DMS79 (cell line): Measurements from ENCODE around the gene YARS1.
A peak's percentile ranks its signal among the peaks of the same experiment; 100 is the strongest.
"Not testable (repeated sequence)": the region's sequence is repeated elsewhere in the genome, so short reads cannot be mapped to it uniquely, and the experiment has no call there.

Experiments used
- DNase-seq: peaks from one replicate; lab custom pipeline; 2025; lab: John Stamatoyannopoulos, UW

YARS1 gene

DNA sequence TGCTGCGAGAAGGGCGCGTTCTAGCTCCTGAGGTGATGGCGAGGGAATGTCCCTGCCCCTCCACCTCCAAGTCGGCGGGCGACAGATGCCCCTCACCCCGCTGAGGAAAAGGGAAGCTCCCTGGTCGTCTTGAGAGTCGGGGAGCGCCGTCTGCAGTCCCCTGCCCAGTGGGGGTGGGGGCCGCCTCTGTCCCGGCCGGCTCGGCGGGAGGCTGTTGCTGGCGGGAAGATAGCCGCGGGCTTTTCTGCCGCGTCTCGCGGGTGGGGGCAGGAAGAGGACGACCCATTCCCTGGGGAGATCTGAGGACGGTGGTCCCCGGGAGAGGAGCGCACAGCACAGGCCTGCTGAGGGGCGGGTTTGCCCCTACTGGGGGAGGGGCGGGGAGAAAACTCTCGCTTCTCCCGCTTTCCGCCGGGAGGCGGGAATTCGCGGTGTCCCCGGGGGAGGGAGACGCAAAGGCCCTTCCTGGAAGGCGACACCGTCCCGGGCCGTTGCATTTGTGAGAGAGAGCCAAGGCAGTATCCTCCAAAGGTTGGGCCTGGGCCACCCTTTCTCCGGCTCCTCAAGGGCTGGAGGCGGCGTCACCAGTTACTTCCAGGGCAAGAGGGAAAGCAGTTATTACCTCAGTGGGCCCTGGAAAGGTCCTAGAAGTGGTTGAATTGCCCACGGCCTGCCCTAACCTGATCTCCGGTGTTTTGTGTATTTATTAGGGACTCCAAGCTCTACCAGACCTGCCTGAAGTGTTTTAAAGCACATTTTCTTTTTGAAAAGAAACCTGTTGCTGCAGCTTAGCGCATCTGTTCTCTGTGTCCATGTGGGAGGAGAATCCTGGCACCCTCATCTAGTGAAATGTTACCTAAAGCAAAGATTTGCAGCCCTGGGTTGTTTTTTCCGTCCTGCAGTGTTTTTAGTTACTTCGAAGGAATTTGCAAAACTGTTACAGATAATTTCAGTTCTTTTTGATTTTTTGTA is 943 bp upstream of the YARS1 start:
- peak; percentile 92 for DNase-seq

DNA sequence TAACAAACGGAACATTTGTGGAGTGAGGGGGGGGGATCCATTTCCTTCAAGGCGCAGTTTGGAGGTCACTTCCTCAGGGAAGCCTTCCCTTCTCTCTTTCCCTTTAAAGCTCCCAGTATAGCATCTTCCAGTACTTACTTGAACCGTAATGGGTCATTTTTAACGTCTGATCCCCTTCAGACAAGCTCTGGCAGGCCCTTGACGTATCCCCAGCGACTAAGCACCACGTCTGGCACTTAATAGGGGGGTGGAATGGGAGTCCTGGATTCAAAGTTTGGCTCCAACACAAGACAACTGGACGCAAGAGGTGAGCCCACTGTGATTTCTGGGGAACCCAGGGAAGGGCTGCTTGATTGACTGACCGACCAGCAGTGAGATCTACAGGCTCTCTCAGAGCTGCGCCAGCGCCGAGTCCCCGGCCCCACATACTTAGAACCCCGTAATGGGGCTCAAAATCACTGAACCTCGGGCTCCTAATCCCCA is 441 bp downstream of the YARS1 start:
- peak; percentile 29 for DNase-seq

DNA sequence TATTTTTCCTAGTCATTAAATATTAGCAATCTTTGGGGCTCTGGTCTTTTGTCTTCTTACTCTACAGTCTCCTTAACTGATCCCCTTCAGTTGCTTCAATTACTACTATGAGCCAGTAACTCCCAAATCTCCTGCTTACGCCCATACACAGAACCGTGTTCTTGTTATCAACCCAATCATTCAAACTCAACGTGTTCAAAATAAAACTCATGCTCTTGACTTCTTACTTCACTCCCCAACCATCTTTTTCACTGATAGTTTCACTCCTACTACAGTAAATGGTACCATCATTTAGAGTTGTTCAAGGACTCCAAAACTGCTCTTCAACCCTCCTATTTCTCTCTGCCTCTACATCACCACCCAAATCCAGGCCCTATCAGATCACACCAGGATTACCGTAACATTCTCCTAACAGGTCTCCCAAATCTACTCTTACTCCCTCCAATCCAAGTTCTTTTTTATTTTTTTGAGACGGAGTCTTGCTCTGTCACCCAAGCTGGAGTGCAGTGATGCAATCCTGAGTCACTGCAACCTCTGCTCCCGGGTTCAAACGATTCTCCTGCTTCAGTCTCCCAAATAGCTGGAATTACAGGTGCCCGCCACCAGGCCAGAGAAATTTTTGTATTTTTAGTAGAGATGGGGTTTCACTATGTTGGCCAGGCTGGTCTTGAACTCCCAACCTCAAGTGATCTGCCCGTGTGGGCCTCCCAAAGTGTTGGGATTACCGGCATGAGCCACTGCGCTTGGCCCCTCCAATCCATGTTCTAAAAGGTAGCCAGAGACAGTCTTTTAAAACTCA is 3.0 kb downstream of the YARS1 start:
- DNase-seq, result no peak

DNA sequence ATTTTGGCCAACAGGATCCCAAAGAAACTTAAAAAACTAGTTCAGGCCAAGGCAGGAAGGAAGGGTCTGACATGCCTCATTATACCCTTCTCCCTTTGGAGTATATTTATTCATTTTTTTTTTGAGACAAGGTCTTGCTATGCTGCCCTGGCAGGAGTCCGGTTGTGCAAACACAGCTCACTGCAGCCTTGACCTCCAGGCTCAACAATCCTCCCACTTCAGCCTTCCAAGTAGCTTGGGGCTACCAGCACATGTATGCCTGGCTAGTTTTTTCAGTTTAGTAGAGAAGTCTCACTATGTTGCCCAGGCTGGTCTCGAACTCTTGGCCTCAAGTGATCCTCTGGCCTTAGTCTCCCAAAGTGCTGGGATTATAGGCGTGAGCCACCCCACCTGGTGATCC is 5.2 kb downstream of the YARS1 start:
- DNase-seq, result no peak

DNA sequence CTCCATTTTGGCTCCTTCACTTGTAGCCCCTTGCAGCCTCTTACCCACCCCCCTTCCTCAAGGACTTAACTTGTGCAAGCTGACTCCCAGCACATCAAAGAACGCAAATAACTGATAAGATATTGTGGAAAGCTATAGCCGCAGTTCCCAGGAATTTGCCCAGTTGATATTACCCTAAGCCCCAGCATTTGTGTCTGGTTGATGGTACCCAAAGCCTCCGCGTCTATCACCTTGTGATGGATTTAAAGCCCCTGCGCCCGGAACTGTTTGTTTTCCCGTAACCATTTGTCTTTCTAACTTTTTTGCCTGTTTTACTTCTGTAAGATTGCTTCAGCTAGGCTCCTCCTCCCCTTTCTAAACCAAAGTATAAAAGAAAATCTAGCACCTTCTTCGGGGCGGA is 5.9 kb downstream of the YARS1 start:
- DNase-seq, result no peak

DNA sequence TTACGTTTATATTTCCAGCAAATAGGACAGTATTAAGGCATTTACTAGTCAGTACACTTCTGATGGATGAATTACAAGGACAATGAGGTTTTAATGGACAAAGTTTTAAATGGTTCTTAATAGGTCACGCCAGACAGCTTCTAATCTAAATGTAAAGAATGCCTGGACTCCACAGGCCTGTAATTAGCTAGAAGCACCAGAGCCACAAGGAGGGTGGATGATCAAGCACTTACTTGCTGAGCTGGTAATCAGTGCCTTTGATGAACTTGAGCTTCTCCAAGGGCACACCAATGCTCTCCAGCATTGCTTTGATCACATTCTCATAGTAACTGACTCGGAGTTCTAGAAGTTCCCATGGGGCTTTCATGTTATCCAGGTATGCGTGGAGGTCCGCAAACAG is 6.8 kb downstream of the YARS1 start:
- DNase-seq, result no peak

DNA sequence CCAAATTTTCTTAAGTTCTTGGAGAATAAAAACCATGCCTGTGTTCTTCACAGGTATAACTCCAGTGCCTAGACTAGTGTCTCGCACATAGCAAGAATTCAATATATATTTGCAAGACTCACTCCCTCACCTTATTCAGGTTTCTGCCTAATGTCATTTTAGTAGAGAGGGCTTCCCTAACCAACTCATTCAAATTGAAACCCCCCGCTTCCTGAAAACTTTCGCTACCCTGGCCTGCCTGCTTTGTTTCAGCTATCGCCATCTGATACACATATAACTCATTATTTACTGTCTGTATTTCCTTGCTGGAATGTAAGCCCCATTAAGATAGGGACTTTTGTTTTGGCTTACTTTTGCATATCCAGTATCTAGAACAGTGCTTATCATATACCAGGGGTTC is 8.6 kb downstream of the YARS1 start:
- DNase-seq, result no peak

DNA sequence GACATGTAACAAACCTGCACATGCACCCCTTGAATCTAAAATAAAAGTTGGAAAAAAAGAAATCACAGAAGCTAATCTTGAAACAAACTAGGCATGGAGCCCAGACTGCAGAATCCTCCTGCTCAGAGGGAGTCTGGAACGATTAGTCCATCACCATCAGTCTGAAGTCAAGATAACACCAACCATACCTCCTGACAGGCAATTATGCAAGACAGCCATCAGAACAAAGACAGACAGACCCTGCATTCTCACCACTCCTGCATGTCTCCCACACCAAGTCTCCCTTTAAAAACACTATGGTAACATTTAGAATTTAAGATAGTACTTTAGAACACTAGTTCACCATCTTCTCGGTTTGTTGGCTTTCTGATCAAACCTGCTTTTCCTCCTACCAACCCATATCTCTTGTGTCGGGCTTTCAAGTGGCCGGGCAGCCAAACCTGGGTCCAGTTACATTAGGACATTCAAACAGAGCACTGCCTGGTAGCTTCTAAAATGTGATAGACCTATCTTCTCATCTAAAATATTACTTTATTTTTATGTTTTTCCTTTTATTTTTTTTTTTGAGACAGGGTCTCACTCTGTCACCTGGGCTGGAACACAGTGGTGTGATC is 10.1 kb downstream of the YARS1 start:
- no peak for DNase-seq

DNA sequence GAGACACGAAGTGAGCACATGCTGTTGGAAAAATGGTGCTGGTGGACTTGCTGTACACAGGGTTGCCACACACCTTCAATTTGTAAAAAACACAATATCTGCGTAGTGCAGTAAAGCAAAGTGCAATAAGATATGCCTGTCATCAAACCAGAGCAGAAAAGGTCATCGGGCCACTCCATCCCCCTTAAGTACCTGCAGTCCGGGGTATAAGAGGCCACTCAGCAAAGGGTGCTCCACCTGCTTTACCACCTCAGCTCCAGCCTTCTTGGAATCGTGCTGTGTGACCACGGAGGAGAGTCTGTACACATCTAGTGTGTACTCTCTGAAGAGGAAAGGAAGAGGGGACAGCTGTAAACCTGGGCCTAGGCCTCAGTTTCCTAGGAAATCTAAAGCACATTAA is 10.9 kb downstream of the YARS1 start:
- DNase-seq, result peak; percentile 80

DNA sequence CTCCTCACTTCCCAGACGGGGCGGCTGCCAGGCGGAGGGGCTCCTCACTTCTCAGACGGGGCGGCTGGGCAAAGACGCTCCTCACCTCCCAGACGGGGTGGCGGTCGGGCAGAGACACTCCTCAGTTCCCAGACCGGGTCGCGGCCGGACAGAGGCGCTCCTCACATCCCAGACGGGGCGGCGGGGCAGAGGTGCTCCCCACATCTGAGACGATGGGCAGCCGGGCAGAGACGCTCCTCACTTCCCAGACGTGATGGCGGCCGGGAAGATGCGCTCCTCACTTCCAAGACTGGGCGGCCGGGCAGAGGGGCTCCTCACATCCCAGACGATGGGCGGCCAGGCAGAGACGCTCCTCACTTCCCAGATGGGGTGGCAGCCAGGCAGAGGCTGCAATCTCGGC is 12.7 kb downstream of the YARS1 start:
- not testable (repeated sequence) for DNase-seq

DNA sequence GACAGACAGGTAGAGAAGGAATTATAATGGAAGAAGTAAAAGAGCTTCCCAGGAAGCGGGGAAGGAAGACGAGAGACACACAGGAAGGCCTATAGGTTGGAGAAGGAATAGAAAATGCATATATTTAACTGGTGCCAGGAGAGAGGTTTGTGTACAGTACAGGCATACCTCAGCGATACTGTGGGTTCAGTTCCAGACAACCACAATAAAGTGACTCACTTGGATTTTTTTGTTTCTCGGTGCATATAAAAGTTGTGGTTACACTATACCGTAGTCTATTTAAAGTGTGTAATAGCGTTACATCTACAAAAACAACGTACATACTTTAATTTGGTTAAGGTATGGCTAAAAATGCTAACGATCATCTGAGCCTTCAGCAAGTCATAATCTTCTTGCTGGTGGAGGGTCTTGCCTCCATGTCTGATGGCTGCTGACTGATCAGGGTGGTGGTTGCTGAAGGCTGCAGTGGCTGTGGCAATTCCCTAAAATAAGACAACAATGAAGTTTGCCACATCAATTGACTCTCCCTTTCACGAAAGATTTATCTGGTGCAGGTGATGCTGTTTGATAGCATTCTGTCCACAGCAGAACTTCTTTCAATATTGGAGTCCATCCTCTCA is 16.0 kb downstream of the YARS1 start:
- no peak for DNase-seq

DNA sequence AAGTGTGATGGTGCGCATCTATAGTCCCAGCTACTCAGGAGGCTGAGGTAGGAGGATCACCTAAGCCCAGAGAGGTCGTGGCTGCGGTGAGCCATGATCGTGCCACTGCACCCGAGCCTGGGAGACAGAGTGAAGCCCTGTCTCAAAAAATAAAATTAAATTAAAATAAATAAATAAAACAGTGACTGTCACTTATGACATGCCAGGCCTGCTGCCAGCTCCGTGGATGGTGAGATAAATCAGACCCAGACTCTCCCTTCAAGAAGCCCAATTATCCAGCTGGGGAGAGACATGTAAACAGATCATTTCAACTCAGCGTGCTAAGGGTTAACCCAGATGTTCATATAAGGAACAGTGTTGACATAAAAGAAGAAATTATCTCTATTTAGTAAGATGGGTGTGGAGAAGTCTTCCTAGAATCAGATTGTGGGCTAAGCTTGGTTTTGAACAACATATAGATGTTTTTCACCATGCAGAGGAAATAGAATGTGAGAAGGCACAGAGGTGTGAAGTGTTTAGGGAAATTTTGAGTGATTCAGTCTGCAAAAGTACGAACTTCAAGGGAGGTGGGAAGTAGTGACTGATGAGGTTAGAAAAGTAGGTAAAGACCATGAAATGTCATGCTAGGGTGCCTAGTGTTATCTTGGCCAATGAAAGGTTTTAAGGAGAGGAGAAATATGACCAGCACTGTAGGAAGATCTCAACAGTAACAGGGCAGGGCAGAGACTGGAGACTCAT is 18.3 kb downstream of the YARS1 start:
- no peak for DNase-seq

DNA sequence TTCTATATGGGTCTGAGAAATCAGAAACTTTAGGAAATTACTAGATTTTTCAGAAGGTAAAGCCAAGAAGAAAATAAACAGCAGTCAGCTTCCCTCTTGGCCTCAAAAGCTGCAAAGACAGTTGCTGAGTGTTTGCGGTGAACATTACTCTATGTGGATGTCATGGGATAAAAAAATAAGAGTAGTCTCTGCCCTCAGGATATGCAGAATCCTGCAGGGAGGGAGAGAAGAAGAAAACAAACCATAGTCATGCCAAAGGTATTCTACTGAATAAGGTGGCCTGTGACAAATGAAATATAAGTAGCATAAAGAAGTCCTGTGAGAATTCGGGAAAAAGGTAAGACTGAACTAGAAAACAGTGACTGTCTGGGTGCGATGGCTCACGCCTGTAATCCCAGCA is 19.0 kb downstream of the YARS1 start:
- no peak for DNase-seq

DNA sequence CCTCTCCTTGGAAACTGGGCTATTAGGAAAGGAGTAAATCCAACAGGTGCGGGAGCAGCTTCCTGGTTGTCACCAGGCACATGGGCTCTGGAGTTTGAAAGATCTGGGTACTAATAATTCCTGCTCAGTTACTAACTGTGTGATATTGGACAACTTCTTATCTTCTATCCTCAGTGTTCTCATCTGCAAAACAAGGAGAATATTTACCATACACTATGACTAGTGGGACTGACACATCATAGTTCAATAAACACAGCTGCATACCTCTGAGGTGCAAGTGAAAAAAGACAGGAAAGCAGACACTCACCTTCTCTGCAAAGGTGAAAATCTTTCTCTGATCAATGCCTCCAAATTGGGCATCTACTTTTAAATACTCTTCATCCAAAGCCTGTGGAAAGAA is 19.7 kb downstream of the YARS1 start:
- DNase-seq, result no peak

DNA sequence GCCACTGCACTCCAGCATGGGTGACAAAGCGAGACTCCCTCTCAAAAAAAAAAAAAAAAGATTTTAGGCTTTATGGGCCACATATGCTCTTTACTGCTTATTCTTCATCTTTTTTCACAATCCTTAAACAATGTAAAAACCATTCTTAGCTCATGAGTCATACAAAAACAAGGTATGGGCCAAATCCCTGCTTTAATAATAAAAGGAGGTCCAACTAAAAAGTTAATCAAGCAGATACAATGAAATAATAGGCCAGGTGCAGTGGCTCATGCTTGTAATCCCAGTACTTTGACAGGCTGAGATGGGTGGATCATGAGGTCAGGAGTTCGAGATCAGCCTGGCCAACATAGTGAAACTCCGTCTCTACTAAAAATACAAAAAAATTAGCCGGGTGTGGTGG is 21.4 kb downstream of the YARS1 start:
- not testable (repeated sequence) for DNase-seq

DNA sequence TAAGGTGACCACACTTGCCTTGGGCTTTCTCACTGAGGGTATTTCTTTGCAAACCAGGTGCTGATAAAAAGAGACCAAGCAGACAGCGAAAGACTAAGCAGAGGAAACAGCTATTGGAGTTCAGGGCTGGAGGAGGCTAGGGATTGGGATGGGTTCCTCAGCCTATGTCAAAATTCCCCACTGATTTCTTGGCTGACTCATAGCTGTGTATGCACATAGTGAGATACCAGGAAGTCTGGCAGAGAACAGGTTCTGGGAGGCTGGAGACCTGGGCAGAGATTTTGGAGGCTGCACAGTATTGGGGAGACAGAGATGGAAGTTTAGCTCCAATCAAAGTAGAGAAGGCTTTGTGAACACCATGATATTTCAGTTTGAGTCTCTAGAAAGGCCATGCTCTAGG is 25.3 kb downstream of the YARS1 start:
- no peak for DNase-seq

DNA sequence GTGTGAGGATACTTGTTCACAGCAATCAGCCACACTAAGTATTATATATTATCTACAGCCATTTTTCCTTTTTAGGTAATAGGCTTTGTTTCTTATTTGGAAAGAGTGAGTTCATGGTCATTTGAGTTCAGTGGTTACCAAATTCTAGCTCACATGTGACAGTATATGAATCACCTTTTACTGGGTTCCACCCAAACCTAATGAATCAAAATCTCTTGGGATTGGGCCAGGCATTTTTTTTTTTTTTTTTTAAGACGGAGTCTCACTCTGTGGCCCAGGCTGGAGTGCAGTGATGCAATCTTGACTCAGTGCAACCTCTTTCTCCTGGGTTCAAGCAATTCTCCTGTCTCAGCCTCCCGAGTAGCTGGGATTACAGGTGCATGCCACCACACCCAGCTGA is 27.8 kb downstream of the YARS1 start:
- not testable (repeated sequence) for DNase-seq

DNA sequence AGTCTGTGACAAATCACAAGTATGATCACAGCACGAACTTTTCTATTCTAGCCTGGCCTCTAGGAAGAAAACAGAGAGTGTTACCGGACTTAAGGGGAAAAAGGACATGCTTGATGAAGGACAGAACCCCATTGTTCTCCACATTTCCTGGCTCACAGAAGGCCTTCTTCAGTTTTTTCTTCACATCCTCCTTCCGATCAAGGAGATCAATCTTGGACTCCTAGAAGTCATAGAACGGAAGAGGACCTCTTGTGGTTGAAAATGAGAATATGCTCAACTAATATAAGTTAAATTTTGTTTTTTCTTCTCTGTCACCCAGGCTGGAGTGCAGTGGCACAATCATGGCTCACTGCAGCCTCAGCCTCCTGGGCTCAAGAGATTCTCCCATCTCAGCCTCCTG is 30.3 kb downstream of the YARS1 start:
- no peak for DNase-seq

DNA sequence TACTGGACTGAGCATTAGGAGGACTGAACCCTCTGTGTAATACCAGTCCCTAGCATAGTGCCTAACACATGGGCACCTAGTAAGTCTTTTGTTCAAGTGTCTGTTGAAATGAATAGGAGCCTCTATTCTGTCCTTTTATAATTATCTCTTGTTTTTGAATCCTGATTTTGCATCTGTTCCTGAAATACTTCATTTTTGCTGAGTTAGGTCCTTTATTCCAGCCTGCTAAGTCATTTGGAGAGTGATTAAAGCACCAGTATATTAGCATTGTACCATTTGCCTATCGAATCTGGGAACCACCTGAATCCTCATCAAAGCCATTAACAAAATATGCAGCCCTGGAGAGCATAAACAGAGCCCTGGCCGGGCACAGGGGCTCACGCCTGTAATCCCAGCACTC is 32.3 kb downstream of the YARS1 start:
- no peak for DNase-seq

DNA sequence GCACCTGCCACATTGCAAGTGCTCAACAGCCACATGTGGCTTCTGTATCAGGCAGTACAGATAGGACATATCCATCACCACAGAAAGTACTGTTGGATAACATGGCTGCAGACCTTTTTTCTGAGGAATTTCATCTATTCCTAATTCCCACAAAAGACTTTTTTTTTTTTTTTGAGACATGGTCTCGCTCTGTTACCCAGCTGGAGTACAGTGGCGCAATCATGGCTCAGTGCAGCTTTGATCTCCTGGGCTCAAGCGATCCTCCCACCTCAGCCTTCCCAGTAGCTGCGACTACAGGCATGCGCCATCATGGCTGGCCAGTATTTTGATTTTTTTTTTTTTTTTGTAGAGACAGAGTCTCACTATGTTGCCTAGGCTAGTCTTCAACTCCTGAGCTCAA is 33.3 kb downstream of the YARS1 start:
- DNase-seq, result no peak

DNA sequence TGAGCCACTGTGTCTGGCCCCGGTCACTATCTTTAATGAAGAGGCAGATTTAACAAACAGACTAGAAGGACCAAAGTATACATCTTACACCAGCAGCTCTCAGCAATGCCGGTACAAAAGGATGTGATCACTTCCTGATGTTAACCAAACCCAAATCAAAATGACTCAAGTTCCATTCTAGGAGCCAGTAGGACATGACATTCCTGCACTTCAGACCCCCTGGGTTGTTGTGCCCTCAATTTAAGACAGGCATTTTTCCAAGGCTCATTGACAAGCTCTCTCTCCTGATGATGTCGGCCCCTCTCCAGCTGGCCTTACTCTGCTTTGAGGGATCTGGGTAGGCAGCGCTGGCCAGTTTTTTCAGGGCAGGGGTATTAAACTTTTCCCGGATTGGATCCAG is 35.1 kb downstream of the YARS1 start:
- no peak for DNase-seq
